GF-D8 (cell line): ENCODE data around the gene FGGY.
"Not testable (repeated sequence)": the region's sequence is repeated elsewhere in the genome, so short reads cannot be mapped to it uniquely, and the experiment has no call there.

Experiments
- DNase-seq: peaks from one replicate; lab custom pipeline; 2025; lab: John Stamatoyannopoulos, UW

Gene FGGY

DNA sequence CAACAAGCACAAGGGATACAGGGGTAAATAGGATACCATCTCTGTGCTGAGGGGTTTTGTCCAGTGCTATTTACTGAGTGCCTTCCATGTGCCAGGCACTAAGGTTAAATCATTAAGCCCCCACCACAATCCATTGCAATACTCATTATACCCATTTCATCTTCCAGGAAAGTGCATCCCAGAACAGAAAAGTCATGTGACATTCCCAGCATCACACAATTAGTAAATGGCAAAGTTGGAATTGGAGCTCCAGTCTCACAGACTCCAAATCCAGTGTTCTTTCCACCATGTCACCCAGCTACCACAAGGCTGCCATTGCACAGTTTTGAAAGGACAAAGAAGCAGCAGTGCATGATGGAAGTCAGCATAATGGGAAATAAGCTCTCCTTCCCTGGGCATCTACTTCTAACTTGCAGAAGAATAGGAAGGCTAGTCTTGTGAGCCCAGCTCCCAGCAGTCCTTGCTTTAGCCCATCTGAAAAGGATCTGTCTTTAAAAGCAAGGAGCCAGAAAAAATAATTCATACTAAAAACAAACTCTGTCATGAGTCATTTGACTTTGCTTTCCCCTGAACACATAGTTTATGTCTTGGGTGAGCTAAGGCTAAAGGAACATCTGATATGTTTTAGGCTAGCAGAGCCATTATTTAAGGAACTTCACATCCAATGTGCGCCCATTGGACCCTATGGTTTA lies 406.5 kb downstream of the FGGY start:
- DNase-seq, result no peak

DNA sequence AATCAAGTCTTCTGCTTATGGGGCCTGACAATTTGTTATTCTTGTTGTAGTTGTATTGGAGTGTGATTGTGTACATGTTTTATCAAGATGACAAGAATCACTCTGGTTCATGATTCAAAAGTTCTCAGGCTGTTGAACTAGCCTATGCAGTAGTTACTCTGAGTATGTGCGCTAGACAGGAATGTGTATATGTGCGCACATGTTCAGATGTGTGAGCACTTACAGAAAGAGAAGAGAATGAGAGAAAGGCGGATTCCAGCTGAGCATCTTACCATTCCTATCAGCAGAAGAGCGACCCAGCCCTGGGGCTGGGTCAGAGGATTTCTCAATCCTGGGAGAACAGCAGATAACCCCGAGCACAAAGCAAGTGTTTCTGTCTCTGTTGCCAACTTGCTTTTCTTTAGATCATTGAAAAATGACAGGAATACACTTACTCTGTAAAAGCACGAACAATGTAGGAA lies 407.1 kb downstream of the FGGY start:
- DNase-seq, result no peak

DNA sequence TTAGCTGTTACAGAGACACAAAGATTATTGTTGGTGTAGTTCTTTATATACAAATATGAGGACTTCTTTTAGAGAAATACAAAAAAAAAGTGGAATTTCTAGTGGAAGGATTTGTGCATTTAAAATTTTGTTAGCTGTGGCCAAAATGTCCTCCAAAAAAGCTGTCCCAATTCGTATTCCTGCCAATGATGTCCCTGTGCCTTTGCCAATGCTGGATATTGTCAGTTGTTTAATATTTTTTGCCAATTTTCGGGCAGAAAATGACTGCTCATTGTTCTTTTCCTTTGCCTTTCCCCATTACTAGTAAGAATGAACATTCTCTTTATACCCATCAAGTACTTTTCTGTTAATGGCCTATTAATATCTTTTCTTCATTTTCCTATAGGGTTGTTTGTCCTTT lies 407.8 kb downstream of the FGGY start:
- no peak for DNase-seq

DNA sequence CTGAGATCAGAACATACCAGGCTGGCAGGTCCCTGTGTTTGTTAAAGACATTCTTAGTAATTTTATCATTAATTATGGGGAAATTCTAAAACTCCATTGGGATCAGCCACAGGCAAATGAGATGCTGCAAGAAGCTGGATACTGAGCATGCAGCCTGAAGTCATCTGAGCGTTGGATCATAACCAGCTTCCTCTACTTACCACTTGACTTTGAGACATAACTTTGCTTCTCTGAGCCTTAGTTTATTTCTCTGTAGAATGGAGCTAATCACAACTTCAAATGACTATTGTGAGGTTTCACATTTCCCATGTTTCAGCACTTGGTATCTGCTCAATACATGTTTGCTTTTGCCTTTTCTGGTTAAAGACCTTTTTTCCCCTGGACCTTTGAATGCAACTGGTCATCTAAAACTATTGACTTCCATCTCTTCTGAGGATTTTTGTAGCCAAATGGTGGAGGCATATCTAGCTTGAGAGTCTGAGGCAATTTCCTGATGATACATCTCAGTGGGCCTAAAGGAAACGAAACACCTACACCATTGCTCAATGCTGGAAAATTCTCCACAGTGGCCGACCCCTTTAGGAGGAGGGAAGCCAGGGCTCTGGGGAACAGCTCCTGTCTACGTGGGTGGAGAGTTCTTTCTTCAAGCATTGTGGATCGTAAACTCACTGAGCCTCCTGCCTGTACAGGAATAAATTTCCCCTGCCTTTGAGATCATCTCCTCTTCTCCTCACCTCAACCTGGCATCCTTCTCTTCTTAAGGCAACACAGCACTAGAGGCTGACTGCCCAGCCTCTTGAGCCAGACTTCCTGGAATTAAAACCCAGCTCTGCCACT lies 408.8 kb downstream of the FGGY start:
- DNase-seq, result no peak

DNA sequence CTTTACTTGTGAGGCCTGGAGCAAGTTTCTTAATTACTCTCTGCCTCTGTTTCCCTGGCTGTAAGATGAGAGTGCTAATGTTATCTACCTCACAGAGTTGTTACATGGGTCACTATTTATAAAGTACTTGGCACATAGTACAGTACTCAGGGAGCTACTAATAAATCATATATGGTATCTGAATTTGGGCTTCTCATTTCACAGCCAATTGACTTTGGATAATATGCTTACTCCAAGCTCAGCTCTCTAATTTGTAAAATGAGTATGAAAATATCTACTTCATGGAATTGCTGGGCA lies 409.4 kb downstream of the FGGY start:
- no peak for DNase-seq

DNA sequence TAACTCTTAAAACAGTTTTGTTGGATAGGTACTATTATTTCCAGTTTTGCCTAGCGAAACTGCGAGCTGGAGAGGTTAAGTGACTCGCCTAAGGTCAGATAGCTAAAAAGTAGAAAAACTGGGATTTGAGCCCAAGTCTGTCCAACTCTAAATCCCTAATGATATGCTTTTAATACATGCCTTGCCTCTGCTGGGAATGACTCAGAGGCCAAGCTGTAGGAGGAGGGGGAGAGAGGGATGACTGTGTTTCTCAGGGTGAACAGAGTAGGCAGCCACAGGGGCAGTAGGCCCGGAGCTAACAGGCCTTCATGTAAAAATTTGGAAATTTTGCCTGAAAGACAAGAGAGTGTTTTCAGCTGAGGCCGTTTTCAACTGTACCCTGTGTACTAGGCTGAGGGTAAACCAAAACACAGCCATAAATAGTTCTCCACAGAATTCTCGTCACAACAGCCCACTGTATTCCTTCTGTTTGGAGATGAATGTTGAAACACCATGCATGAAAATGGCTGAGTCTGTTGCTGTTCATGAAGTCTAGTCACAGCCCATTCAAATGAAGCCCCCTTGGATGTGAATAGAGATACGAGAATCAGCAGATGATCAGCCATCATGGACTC lies 410.4 kb downstream of the FGGY start:
- no peak for DNase-seq

DNA sequence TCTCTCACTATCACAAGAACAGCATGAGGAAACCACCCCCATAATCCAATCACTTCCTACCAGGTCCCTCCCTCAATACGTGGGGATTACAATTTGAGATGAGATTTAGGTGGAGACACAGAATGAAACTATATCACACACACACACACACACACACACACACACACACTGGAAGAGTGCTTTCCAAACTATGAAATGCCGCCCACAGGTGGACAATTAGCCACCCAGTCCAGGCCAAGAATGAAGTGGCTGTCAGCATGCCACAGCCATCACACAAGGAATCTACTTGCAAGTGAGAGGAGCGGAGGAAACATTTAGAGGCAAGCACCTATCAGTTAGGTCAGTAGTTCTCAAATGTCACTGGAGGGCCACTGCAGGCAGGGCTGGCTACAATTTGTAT lies 412.4 kb downstream of the FGGY start:
- no peak for DNase-seq

DNA sequence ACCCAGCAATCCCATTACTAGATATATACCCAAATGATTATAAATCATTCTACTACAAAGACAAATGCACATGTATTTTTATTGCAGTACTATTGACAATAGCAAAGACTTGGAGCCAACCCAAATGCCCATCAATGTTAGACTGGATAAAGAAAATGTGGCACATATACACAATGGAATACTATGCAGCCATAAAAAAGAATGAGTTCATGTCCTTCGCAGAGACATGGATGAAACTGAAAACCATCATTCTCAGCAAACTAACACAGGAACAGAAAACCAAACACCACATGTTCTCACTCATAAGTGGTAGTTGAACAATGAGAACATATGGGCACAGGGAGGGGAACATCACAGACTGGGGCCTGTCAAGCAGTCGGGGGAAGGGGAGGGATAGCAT lies 414.0 kb downstream of the FGGY start:
- not testable (repeated sequence) for DNase-seq

DNA sequence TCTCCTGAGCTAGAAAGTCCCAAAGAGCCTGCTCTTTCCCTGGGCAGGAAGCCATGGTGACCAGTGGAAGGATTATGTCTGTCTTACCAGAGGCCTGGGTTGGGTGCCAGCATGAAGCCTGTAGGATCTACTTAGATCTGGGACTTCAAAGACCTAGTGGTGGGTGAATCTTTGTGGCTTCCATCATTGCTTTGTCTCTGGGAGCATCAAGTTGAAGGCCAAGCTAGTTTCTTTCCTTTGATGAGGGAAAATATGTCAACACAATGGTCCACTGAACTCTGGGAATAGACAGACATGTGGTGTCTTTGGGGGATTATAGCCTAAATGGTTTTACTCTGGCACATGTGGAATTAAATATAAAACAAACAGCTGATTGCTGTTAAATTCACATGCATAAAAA lies 417.3 kb downstream of the FGGY start:
- no peak for DNase-seq

DNA sequence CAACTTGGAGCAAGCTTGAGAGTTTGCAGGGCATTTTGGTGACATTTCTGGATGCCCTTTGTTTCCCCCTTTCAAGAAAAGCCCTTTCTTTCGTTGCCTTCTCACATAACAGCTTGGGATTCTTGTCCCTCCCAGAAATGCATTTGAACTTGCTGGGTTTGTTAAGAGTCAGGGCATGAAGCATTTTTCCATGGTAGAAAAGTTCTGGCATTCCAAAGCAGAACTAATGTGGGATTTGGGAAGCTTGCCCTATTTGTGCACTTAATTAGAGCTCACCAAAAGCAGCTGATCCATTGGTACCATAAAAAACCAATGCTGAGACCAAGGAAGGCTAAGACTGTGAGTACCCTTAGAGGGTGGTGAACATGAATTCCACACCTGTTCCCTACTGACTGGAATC lies 418.1 kb downstream of the FGGY start:
- no peak for DNase-seq

DNA sequence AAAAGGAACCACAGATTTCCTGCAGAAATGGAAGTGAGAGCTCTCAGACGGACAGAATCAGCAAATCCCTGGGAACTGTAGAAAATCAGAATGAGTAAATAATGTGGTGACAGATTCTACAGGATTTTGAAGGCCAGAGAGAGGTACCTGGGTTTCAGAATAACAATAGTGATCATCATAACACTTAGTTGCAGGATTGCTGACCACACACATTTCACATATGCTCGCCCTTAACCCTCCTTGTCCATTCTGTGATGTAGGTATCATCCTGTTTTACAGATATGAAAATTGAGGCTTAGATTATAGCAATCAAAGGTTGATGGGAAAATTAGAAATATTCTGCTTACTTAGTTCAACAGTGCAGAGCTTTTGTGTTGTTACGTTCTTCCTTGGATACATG lies 419.9 kb downstream of the FGGY start:
- DNase-seq, result no peak

DNA sequence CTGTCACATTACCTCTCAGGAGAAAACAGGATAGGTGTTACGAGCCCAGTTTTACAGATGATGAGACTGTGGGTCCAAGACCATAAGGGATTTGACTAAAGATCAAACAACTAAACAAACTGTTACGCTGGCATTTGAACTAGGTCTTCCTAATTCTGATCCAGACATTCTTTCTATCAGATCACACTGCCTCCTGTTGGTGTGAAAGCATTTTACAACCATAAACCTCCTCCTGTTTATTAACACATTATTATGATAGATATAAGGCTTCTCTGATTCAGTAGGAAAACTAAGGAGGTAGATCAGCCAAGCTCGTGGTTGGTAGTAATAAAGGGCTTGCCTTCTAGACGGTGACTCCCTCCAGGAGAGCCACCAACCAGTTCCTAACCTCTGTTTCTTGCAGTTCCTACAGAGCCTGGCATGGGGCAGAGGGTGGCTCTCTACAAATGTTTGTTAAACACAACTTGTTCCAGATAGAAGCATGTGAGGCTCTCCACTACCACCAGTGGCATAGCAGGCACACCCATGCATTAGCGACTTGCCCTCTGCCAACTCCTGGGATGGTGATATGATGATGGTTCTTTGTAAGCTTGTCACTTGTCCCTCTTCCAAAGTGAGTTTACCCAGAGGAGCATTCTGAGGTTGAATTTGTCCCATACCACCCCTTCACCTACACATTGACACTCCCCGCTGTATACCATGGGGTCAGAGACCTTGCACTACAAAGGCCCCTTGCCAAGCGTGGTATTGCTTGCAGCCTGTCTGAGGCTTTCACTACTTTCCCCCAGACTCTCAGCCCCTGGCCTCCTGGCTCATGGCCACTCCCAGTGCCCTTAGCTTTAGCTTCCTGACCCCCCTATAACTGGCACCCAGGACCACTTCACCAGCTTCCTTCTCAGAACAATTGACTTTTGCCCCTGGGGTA lies 421.4 kb downstream of the FGGY start:
- DNase-seq, result no peak

DNA sequence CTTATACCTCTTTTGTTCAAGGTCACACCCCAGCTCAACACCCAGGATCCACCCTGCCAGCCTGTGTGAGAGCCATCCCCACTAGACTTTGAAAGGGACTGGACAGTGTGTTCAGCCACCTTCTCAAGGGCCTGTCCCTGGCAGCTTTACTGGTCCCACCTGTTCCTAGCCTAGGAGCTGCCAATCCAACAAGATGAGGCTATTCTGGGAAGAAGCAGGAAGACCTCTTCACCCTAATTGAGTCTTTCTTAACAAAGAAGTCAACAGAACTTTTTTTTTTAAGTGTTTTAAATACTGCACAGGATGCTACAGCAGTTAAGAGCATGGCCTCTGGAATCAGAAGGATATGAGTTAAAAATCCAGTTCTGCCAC lies 422.1 kb downstream of the FGGY start:
- no peak for DNase-seq

DNA sequence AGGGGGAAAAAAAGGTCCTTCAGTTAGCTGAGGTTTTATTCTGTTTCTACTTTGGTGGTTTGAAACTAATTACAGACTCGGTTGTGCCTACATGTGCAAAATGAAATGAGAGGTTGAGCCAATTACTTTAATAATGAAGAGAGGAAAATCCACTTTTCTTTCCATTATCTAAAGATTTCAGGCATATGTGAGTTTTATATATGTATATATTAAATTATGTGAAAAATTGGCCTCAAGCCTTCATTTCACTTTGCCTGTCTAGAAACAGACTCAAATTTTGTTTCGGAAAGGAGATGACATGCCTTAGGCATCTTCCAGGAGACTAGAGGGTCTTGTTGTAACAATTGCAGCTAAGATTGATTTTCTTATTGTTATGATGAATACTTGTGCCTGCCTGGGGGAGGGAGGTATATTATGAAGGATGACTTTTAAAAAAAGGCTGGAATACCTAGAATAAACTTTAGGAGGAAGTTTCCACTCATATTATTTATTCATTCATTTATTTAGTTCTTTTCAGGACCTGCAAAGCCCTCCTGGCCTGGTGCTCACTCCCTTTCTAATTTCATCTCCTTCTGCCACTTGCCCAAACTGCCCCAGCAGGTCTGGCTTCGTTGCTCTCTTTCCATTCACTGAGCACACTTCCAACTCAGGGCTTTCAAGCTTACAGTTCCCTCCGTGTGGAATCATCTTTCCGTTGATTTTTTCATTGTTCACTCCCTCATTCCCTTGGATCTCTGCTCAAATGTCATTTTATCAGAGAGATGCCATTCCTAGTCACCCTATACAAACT lies 423.6 kb downstream of the FGGY start:
- DNase-seq, result no peak

DNA sequence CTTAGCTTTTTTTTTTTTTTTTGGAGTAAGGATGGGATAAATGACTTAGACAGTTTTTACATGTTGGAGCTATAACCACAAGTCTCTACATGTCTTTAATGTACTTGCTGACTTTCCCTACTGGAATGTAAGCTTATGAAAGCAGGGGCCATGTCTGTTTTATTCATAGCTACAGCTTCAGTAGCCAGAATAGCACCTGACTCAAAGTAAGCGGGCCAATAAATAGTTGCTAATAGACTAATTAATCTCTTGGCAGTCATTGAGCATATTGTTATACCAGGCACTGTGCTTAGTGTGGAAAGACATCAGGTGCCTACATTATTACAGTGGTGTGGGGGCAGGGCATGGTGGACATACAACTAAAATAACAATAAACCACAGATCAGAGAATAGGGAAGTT lies 433.4 kb downstream of the FGGY start:
- no peak for DNase-seq

DNA sequence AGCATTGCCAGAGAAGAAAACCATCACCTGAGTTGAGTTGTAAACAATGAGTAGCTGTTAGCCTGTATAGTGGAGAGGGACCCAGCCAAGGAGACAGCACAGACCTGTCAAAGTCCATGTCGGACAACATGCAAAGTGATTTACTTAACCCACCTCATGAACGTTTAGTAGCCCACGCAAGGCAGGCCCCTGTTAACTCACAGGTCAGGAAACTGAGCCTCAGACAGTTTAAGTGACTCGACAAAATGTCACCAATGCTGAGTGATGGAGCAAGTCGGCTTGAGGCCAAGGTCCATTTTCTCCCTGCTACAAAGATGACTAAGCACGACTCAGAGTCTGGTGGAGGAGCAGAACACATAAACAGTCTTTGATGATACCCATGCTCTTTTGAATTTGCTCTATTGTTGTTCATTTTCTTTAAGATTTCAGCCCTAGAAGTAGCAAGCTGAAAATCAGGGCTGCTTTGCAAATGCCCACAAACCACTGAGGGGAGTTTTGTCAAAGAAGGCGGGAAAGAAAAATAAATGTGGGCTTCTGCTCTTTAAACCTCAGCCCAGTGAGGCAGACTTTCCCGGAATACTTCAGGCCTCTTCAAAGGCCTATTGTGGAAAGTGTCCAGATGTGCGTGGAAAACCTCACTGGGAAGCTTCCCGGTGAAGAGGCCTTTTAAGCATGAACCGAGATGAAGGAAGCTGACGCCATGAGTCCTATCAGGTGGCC lies 434.0 kb downstream of the FGGY start:
- DNase-seq, result no peak

DNA sequence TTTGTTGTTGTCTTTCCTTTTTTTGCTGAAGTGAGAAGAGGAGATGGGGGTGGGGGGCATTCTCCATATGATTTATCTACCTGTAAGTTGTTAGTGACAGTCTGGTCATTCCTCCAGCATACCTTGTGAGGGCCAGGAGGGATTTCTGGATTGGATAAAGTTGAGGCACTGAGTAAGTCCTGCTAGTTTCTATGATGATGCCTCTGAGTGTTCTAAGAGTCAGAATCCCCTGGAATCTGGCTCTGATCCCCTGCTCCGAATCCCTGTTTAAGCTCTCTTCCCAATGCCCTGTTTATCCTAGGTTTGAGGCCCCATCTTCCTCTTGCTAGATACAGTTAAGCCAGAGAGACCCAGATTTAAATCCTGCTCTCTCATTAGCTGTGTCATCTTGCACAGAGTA lies 434.7 kb downstream of the FGGY start:
- no peak for DNase-seq

DNA sequence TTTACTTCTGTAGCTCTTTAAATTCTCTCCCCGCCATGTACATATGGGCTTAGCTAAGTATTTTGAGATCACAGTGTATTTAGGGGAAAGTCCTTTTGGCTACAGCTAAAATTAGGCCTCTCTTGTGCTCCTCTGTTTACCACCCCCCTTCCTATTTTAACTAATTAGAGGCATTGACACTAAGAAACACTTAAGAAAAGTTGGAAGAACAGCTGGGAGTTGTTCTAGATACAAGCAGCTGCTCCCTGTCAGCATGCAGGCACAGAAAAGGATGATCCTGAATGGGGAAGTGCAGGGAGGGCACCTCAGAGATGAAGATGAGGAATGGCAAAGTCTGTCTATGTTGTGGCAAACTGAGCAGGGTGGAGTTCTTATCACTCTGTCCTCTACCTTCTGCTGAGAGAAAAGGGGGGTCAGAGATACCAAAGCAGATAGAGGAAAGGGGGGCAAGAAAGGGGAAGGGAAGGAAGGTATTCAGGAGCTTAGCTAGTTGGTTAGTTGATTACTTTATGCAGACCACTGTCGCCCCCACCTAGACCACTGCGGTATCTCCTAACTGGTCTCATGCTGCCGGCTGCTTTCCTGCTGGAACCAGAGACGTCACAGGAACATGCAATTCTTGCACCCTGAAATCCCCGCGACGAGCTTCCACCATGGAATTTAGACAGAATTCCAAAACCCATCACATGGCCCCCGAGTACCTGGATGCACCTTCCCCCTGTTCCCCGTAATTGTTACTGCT lies 435.5 kb downstream of the FGGY start:
- no peak for DNase-seq

DNA sequence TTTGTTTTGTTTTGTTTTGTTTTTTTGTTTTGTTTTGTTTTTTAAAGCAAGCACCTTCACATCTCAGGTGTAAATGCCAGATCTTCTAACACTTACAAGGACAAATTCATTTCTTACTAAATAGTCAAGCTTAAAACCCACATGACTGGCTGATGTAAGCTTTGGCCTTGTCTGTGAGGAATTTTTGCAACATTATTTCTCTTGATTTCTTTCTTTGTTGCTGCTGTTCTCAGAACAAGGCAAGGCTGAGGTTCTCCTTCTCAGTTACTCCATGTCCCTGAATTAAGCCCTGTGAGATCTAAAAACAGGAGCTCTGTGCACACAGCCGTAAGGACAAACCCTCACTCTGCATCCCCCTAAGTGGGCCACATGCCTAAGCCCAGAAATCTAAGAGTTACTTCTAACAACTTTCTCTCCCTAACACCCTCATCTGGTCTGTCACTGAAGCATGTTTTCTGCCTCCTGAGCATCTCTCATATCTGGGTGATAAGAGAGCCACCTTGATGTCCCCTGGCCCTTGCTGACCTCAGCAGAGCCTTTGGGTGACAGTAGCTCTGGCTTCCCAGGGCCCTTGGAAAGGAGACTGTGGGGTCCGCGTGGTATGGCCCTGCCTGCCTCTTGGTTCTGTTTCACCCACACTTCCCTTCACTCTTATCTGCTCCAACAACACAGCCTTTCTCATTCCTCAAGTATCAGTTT lies 436.7 kb downstream of the FGGY start:
- DNase-seq, result no peak
